Upper lobe of left lung (tissue), 6 donors: ENCODE results near the gene ZKSCAN4. TPM values are rescaled to one million over a fixed set of nuclear protein-coding genes. Genes with fewer than 3 reads are reported as not detected.
A peak's percentile ranks its signal among the peaks of the same experiment; 100 is the strongest.

Source experiments
- ATAC-seq, 2 donors: fragments of 200-7000 bp; cut with Tn5 transposase; one replicate each; pipeline ENCODE4 v1.9.1; 2022; ENCODE audit warnings: mild to moderate bottlenecking in 2 of 2, moderate library complexity in 2 of 2; ENCODE audit not compliant: low FRiP score in 2 of 2
- DNase-seq, 2 donors: peaks; one replicate each; pipeline ENCODE4 v3.0.0-alpha.2; 2019 to 2020
- H3K27ac ChIP-seq, 4 donors: fragments of 200-600 bp; sonication (generic); one replicate each; pipeline ENCODE4 v1.5.1; 2016 to 2019
- H3K27me3 ChIP-seq, 4 donors: fragments of 200-600 bp; sonication (generic); one replicate each; pipeline ENCODE4 v1.5.1; 2017 to 2019
- H3K36me3 ChIP-seq, 4 donors: fragments of 200-600 bp; sonication (generic); one replicate each; pipeline ENCODE4 v1.5.1; 2016 to 2019
- H3K4me1 ChIP-seq, 4 donors: fragments of 200-600 bp; sonication (generic); one replicate each; pipeline ENCODE4 v1.5.1; 2018 to 2019
- H3K4me3 ChIP-seq, 4 donors: fragments of 200-600 bp; sonication (generic); one replicate each; pipeline ENCODE4 v1.5.1; 2017 to 2019; ENCODE audit warnings: mild to moderate bottlenecking in 2 of 4, moderate library complexity in 1 of 4
- H3K9me3 ChIP-seq, 4 donors: fragments of 200-600 bp; sonication (generic); one replicate each; pipeline ENCODE4 v1.5.1; 2018 to 2019
- CTCF ChIP-seq, 6 experiments: fragments of 450-650 bp in 4 of 6; fragments of 200-600 bp in 2 of 6; sonication (generic) in 2 of 6; IDR thresholded peaks; one replicate each; pipeline ENCODE4 v1.5.1; 2016 to 2019; ENCODE audit warnings: antibody characterized with exemption in 6 of 6
- EP300 ChIP-seq, 4 donors: sonication (generic); formaldehyde crosslinking; IDR thresholded peaks; one replicate each; pipeline ENCODE4 v1.5.1; 2017; ENCODE audit warnings: antibody characterized with exemption in 4 of 4, control low read depth in 2 of 4
- POLR2A ChIP-seq, 4 donors: fragments of 450-650 bp; IDR thresholded peaks; one replicate each; pipeline ENCODE4 v1.5.1; 2016 to 2017; ENCODE audit warnings: antibody characterized with exemption in 4 of 4, mild to moderate bottlenecking in 2 of 4
- POLR2AphosphoS5 ChIP-seq, 2 donors: sonication (generic); formaldehyde crosslinking; IDR thresholded peaks; one replicate each; pipeline ENCODE4 v1.5.1; 2017; ENCODE audit warnings: antibody characterized with exemption in 2 of 2
- WGBS, 2 donors: methylation state at CpG; one replicate each; pipeline ENCODE4 v1.1.5; 2017 to 2018; 5-methylcytosine and 5-hydroxymethylcytosine counted together
- total RNA-seq, 6 donors: library from RNA; depleted of rRNA in 4 of 6; stranded (reverse); fragments of >200 nt in 4 of 6; gene quantifications; one replicate each; pipeline versions ENCODE4 v1.1.0 to v1.2.1, GENCODE V29; 2016 to 2021
- donor health status: DM: no; HTN: no; CAD: no; lungs with moderate emphysema.
- donor health status: DM: no; HTN: yes; CAD: no; lungs with severe emphysema.

ZKSCAN4 gene
- total RNA-seq, 6 donors from 2014 or later, result 3.0 to 9.4 (median 4.7) TPM

DNA sequence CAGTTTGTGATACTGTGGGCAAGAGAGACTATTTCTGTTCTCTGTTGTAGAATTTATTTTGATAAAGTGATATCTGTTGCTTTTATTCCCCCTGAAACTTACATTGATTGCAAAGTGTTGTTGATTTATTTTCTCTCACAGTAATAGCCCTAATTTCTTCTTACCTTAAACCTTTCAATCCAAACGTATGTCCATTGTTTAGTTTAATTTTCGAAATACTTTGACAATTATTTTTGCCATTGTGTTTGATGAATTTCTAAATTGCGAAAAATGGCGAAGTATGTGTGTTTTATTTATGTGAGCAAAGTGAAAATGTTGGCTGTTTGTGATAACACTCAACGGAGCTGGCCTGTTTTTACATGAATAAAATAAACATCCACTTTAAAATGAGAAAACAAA is 14.5 kb upstream of the ZKSCAN4 start:
- ATAC-seq, result no peak
- Histone ChIP-seq H3K27ac (peak overlapping the region; percentile 63 to 86 (median 83)), H3K4me1 (peaks cover 6 to 26% (median 14%) of the 10 kb centered on the region in 4 donors), H3K9me3 (no peaks in the 10 kb centered on the region), H3K27me3 (no peaks in the 10 kb centered on the region), H3K4me3 (peak overlapping the region in 3 of 4 donors; percentile 52 to 75 (median 75)), H3K36me3 (no peaks in the 10 kb centered on the region)
- WGBS, 2 donors, result 5 to 6% methylated on average over 5 of the region's 5 CpGs
- TF ChIP-seq POLR2AphosphoS5 (IDR thresholded peaks at IDR 0.05) (no peak), CTCF (IDR thresholded peaks at IDR 0.05) (no peak), POLR2A (IDR thresholded peaks at IDR 0.05) (no peak)
- DNase-seq, result no peak

GRCh38 chr6:28264834-28265401 is 12.8 kb upstream of the ZKSCAN4 start:
- Histone ChIP-seq H3K27ac (no peak overlapping the region), H3K36me3 (no peaks in the 10 kb centered on the region), H3K27me3 (no peaks in the 10 kb centered on the region), H3K4me3 (no peak overlapping the region), H3K4me1 (peaks cover 6 to 26% (median 14%) of the 10 kb centered on the region in 4 donors), H3K9me3 (no peaks in the 10 kb centered on the region)
- WGBS, 2 donors, result 60 to 62% methylated on average over 4 of the region's 4 CpGs
- DNase-seq (no peak), ATAC-seq (no peak)
- no peak for TF ChIP-seq EP300 (IDR thresholded peaks at IDR 0.05)
- no peak for TF ChIP-seq POLR2A (IDR thresholded peaks at IDR 0.05)
- TF ChIP-seq CTCF (IDR thresholded peaks at IDR 0.05), result no peak
- TF ChIP-seq POLR2AphosphoS5 (IDR thresholded peaks at IDR 0.05), result no peak

DNA sequence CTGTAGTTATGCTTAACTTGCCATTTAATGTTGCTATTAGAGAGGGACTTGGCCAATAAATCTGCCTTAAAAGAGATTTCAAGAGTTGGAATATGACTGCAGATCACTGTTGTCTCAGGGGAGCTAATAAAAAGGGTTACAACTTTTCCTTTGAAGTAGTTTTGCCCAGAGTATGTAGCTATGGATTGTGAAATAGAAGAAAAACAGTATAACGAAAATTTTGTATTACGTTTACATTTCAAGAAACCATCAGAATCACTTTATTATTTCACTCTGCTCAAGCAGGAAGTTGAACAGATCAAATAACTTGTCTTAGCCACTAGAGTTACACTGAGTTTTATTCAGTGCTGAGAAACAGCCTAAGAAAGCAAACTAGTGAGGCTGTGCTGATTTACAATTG is 11.9 kb upstream of the ZKSCAN4 start:
- Histone ChIP-seq H3K9me3 (peaks cover 0 to 5% (median 2%) of the 10 kb centered on the region in 4 donors), H3K4me1 (peaks cover 6 to 21% (median 16%) of the 10 kb centered on the region in 4 donors), H3K27ac (no peak overlapping the region), H3K36me3 (no peaks in the 10 kb centered on the region), H3K27me3 (no peaks in the 10 kb centered on the region), H3K4me3 (no peak overlapping the region)
- DNase-seq (no peak), ATAC-seq (no peak)
- TF ChIP-seq POLR2AphosphoS5 (IDR thresholded peaks at IDR 0.05) (no peak), EP300 (IDR thresholded peaks at IDR 0.05) (no peak), CTCF (IDR thresholded peaks at IDR 0.05) (no peak), POLR2A (IDR thresholded peaks at IDR 0.05) (no peak)
- 27 to 35% methylated on average over 2 of the region's 2 CpGs for WGBS, 2 donors

DNA sequence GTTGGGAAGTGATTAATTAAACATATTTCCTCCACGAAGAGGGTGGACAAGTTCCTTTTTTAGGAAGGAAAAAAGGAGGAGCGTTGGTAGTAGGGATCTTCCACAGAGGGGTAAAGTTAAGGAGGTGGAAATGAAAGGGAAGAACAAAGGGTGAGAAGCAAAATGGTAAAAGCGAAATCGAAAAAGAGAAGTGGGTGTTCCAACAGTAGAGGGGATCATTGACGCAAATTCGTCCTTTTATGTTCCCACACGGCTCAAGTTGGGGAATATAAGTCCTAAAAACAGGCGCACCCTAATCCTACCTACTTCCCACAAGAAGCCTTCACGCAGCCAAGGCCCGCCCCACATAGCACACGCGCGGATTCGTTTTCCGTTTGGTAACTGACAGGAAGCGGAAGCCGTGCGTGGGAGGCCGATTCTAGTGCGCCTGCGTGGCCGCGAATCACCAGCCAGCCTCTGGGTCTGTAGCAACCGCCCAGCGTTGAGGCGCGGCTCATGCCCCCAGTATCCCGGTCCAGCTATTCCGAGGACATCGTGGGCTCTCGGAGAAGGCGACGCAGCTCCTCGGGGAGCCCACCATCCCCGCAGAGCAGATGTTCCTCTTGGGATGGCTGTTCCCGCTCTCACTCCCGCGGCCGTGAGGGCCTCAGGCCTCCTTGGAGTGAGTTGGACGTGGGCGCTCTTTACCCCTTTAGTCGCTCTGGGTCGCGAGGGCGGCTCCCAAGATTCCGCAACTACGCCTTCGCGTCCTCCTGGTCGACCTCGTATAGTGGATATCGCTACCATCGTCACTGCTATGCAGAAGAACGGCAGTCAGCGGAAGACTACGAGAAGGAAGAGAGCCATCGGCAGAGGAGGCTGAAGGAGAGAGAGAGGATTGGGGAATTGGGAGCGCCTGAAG is 7.1 kb upstream of the ZKSCAN4 start, which contains the start of gene NKAPL:
NKAPL (plus strand) TSS at position 421 of the 901 bp plus-strand sequence; CDS start at position 496, 75 bp downstream.
- Histone ChIP-seq H3K27ac (peak within 1 kb of the TSS in 1 of 4 donors; percentile 48), H3K27me3 (no peaks in the 10 kb centered on the region), H3K4me1 (peaks cover 0 to 9% (median 1%) of the 10 kb centered on the region in 4 donors), H3K9me3 (peaks cover 0 to 5% (median 2%) of the 10 kb centered on the region in 4 donors), H3K4me3 (peak within 1 kb of the TSS; percentile 10 to 50 (median 36)), H3K36me3 (no peaks in the 10 kb centered on the region)
- peak; percentile 58 to 89 for DNase-seq
- TF ChIP-seq POLR2A (IDR thresholded peaks at IDR 0.05) (peak in 1 of 4 donors; percentile 33), CTCF (IDR thresholded peaks at IDR 0.05) (no peak), EP300 (IDR thresholded peaks at IDR 0.05) (no peak), POLR2AphosphoS5 (IDR thresholded peaks at IDR 0.05) (peak; percentile 38 to 52)
- WGBS, 2 donors, result 40 to 41% methylated on average over 35 to 50 of the region's 58 CpGs
- peak; percentile 62 to 93 for ATAC-seq
